Left cardiac atrium (tissue), 4 donors: Measurements from ENCODE around the gene MRPS27. TPM values are rescaled to one million over a fixed set of nuclear protein-coding genes. Genes with fewer than 3 reads are reported as not detected.

Experiments used
- ATAC-seq, 2 donors: fragments of 200-7000 bp; cut with Tn5 transposase; one replicate each; pipeline ENCODE4 v1.9.1; 2020; ENCODE audit warnings: mild to moderate bottlenecking in 2 of 2, moderate library complexity in 2 of 2
- DNase-seq: peaks from one replicate; pipeline ENCODE4 v3.0.0-alpha.2; 2020
- intact Hi-C, 2 donors: fragments of 100-400 bp; cut with DNase I; formaldehyde crosslinking; loops; one replicate each; pipeline versions ENCODE4 v1.14.1 to v1.15.1; 2022 to 2023
- total RNA-seq, 2 donors: library from RNA; stranded (reverse); fragmentation: NEBNext Ultra II Directional; extraction: Animal tissue kit (Norgen Biotek cat#: 25700); gene quantifications; one replicate each; pipeline ENCODE4 v1.2.1, GENCODE V29; 2021
- donor health status: DM: no; HTN: yes; CAD: no.
- donor health status: DM: no; HTN: yes; CAD: no; lungs with severe emphysema.
- donor health status: DM: yes; HTN: yes; CAD: no.
- donor health status: Dilated cardiomyopathy.

Gene MRPS27
- total RNA-seq, 2 donors from 2014 or later, result 46.0 to 50.1 TPM

- ATAC-seq (no peak), DNase-seq (no peak)
- intact Hi-C loops, result no loop called here
Measured at GRCh38 chr5:72273547-72273946, 46.5 kb downstream of the MRPS27 start.

GRCh38 chr5:72272398-72272797 is 47.6 kb downstream of the MRPS27 start:
- ATAC-seq, result no peak
- intact Hi-C loops, result no loop called here
- no peak for DNase-seq

GRCh38 chr5:72271702-72272101 is 48.3 kb downstream of the MRPS27 start:
- DNase-seq, result no peak

GRCh38 chr5:72270037-72270436 is 50.0 kb downstream of the MRPS27 start:
- ATAC-seq, result no peak
- no peak for DNase-seq
- intact Hi-C loops, result no loop called here

More at GRCh38 chr5:72271702-72272101, 48.3 kb downstream of the MRPS27 start:
- ATAC-seq, result no peak
- intact Hi-C loops, result no loop called here

- intact Hi-C loops, result no loop called here
- ATAC-seq, result no peak
Measured at GRCh38 chr5:72269411-72269780, 50.6 kb downstream of the MRPS27 start.

GRCh38 chr5:72268753-72269410 is 51.2 kb downstream of the MRPS27 start:
- DNase-seq (peak; percentile 50), ATAC-seq (peak; percentile 29 to 38)
- intact Hi-C loops, result no loop called here

More at GRCh38 chr5:72269411-72269780, 50.6 kb downstream of the MRPS27 start:
- no peak for DNase-seq

GRCh38 chr5:72268260-72268659 is 51.8 kb downstream of the MRPS27 start:
- intact Hi-C loops, result no loop called here
- ATAC-seq, result peak in 1 of 2 donors; percentile 38
- DNase-seq, result no peak

- no peak for DNase-seq
- intact Hi-C loops, result no loop called here
- peak in 1 of 2 donors; percentile 60 for ATAC-seq
Measured at GRCh38 chr5:72267685-72268084, 52.4 kb downstream of the MRPS27 start.

GRCh38 chr5:72266862-72267261 is 53.2 kb downstream of the MRPS27 start:
- DNase-seq, result no peak
- intact Hi-C loops, result no loop called here
- no peak for ATAC-seq

- DNase-seq (no peak), ATAC-seq (peak in 1 of 2 donors; percentile 39)
- intact Hi-C loops, result no loop called here
Measured at GRCh38 chr5:72265032-72265877, 54.8 kb downstream of the MRPS27 start.

- intact Hi-C loops, result no loop called here
- ATAC-seq (no peak), DNase-seq (no peak)
Measured at GRCh38 chr5:72256536-72256935, 63.5 kb downstream of the MRPS27 start.

- no peak for ATAC-seq
- DNase-seq, result no peak
- intact Hi-C loops, result no loop called here
Measured at GRCh38 chr5:72255670-72256069, 64.4 kb downstream of the MRPS27 start.

GRCh38 chr5:72255237-72255636 is 64.8 kb downstream of the MRPS27 start:
- DNase-seq (no peak), ATAC-seq (no peak)
- intact Hi-C loops, result no loop called here

GRCh38 chr5:72252574-72253155 is 67.4 kb downstream of the MRPS27 start:
- intact Hi-C loops, result no loop called here
- DNase-seq, result no peak

GRCh38 chr5:72252008-72252407 is 68.0 kb downstream of the MRPS27 start:
- ATAC-seq, result no peak
- DNase-seq, result no peak
- intact Hi-C loops, result no loop called here

More at GRCh38 chr5:72252574-72253155, 67.4 kb downstream of the MRPS27 start:
- ATAC-seq, result no peak

- intact Hi-C loops, result no loop called here
- DNase-seq (no peak), ATAC-seq (no peak)
Measured at GRCh38 chr5:72251386-72251785, 68.7 kb downstream of the MRPS27 start.

- intact Hi-C loops, result no loop called here
- DNase-seq, result peak; percentile 57
Measured at GRCh38 chr5:72248410-72248981, 71.5 kb downstream of the MRPS27 start.

GRCh38 chr5:72246954-72247442 is 73.0 kb downstream of the MRPS27 start:
- intact Hi-C loops, result no loop called here
- DNase-seq (no peak), ATAC-seq (no peak)

More at GRCh38 chr5:72248410-72248981, 71.5 kb downstream of the MRPS27 start:
- ATAC-seq, result peak; percentile 64 to 70

GRCh38 chr5:72245951-72246532 is 74.0 kb downstream of the MRPS27 start:
- DNase-seq (no peak), ATAC-seq (peak in 1 of 2 donors; percentile 47)
- intact Hi-C loops, result no loop called here
